GM21423 (cell line): ENCODE data around the gene CA12.
"Not testable (repeated sequence)": the region's sequence is repeated elsewhere in the genome, so short reads cannot be mapped to it uniquely, and the experiment has no call there.

Source experiments
- ATAC-seq: cut with Tn5 transposase; IDR thresholded peaks from one replicate; pipeline ENCODE4 v1.9.1; 2021; ENCODE audit warnings: mild to moderate bottlenecking, moderate library complexity; ENCODE audit not compliant: unreplicated experiment

Gene CA12

GRCh38 chr15:63381301-63382204 is at the start of gene CA12:
Gene CA12 (minus strand): TSS chr15:63381846. CDS start chr15:63381720, 126 bp downstream.
- ATAC-seq, result no peak

GRCh38 chr15:63430766-63431451 is 49.3 kb upstream of the CA12 start:
- no peak for ATAC-seq

GRCh38 chr15:63426552-63426951 is 44.9 kb upstream of the CA12 start:
- ATAC-seq, result no peak

GRCh38 chr15:63425426-63425985 is 43.9 kb upstream of the CA12 start:
- ATAC-seq, result no peak

- ATAC-seq, result no peak
Measured at GRCh38 chr15:63422891-63423590, 41.4 kb upstream of the CA12 start.

DNA sequence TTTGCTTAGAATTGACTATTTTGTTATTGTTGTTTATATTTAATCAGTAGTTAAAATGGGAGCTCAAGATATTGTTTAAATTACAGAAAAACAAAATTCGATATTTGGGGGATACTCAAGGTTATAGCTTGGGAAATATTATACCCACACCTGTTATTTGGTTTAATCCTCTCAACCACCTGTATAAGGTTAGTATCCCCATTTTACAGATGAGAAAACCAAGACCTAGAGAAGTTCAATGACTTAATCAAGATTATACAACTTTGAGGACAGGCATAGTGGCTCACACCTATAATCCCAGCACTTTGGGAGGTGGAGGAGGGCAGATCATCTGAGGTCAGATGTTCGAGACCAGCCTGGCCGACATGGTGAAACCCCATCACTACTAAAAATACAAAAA is 39.8 kb upstream of the CA12 start:
- ATAC-seq, result no peak

DNA sequence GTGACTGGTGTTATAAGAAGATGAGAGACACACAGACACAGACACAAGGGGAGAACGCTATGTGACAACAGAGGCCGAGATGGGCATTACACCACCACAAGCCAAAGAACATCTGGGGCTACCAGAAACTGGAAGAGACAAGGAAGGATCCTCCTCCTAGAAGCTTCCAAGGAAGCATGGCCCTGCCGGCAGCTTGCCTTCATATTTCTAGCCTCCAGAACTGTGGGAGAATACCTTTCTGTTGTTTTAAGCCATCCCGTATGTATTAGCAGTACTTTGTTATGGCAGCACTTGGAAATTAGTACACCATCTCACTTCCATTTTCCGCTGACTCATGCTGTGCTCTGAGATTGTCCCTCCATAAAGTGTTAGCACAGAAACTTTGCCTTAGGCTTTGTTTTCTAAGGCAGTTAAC is 38.7 kb upstream of the CA12 start:
- ATAC-seq, result no peak

DNA sequence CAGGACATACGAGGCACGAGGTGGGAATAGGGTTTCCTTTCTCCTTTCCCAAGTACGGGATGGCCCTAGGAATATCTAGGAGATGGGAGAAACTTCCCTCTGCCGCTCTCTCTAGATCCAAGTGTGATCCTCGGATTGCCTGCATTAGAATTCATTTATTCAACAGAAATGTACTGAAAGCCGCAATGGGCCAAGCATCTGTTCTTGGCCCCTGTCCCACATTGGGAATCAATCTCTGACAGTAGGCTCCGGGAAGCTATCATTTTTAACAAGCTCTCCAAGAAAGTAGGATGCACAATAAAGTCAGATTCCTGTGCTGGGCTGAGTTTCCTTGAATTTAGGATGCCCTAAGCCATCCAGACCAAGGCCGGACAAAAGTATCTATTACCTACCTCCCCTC is 37.2 kb upstream of the CA12 start:
- ATAC-seq, result no peak

GRCh38 chr15:63417721-63418120 is 36.1 kb upstream of the CA12 start:
- no peak for ATAC-seq

DNA sequence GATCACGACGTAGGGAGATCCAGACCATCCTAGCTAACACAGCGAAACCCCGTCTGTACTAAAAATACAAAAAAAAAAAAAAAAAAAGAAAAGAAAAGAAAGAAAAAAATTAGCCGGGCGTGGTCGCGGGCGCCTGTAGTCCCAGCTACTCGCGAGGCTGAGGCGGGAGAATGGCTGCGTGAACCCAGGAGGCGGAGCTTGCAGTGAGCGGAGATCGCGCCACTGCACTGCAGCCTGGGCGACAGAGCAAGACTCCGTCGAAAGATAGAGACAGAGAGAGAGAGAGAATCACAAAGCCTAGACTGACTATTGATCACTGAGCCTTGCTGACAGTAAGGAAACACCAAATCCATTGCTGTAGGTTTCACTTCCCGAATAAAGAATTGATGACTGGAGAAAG is 35.6 kb upstream of the CA12 start:
- not testable (repeated sequence) for ATAC-seq

- no peak for ATAC-seq
Measured at GRCh38 chr15:63414474-63415120, 33.0 kb upstream of the CA12 start.

DNA sequence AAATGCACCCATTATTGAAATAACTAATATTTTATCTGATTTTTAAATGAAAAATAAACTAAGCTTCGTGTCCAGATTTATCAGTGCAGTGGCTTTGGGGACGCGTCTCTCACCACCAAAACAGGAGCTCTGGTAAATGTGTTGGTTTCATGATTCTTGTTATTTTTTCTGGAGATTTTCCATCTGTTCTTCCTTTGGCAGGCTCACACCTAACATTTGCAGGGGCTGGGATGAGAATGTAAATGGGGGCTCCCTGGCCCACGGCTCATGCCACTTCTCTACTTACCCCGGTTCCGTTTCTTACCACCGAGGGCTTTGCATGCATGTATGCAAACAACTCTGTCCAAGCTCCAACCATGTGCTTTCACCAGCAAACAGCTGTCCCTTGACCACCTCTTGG is 30.9 kb upstream of the CA12 start:
- ATAC-seq, result no peak

GRCh38 chr15:63411866-63412265 is 30.2 kb upstream of the CA12 start:
- no peak for ATAC-seq

- ATAC-seq, result no peak
Measured at GRCh38 chr15:63409179-63409578, 27.5 kb upstream of the CA12 start.

- ATAC-seq, result no peak
Measured at GRCh38 chr15:63408524-63408923, 26.9 kb upstream of the CA12 start.

GRCh38 chr15:63407612-63408011 is 26.0 kb upstream of the CA12 start:
- no peak for ATAC-seq

GRCh38 chr15:63405683-63406390 is 24.2 kb upstream of the CA12 start:
- ATAC-seq, result no peak

GRCh38 chr15:63405159-63405558 is 23.5 kb upstream of the CA12 start:
- ATAC-seq, result no peak

- ATAC-seq, result no peak
Measured at GRCh38 chr15:63403254-63403945, 21.8 kb upstream of the CA12 start.
